MCF 10A (cell line): ENCODE results near the gene SDK1. TPM values are rescaled to one million over a fixed set of nuclear protein-coding genes. Genes with fewer than 3 reads are reported as not detected.

Source experiments
- BruUV-seq: library from RNA; stranded (reverse); fragments of 400-500 nt; replicated peaks from 2 replicates; lab custom pipeline; 2021; lab: Mats Ljungman, UMichigan
- CTCF ChIA-PET: fragments of 300-600 bp; sonication (Branson Sonifier 250); formaldehyde crosslinking; extraction: SDS; loops from one replicate; lab custom pipeline; 2021; ENCODE audit warnings: antibody characterized with exemption, inconsistent platforms; lab: Yijun Ruan, JAX
- POLR2A ChIA-PET: fragments of 300-600, 350-650 bp; sonication (Branson Sonifier 250); formaldehyde crosslinking; extraction: SDS; loops from one replicate; lab custom pipeline; 2020; ENCODE audit warnings: antibody characterized with exemption, inconsistent platforms; lab: Yijun Ruan, JAX
- DNase-seq: peaks from one replicate; pipeline ENCODE4 v3.0.0-alpha.2; 2018; ENCODE audit not compliant: unreplicated experiment
- H3K27ac Mint-ChIP-seq: one replicate; pipeline ENCODE4 v1.8.0; 2022; ENCODE audit warnings: mild to moderate bottlenecking, low read depth, mixed read lengths; ENCODE audit not compliant: unreplicated experiment
- H3K27me3 Mint-ChIP-seq: one replicate; pipeline ENCODE4 v1.8.0; 2022; ENCODE audit warnings: mixed read lengths; ENCODE audit not compliant: insufficient read depth, unreplicated experiment
- H3K36me3 Mint-ChIP-seq: one replicate; pipeline ENCODE4 v1.8.0; 2022; ENCODE audit warnings: mild to moderate bottlenecking, moderate library complexity, mixed read lengths; ENCODE audit not compliant: insufficient read depth, unreplicated experiment
- H3K4me1 Mint-ChIP-seq: one replicate; pipeline ENCODE4 v1.8.0; 2022; ENCODE audit warnings: mixed read lengths; ENCODE audit not compliant: insufficient read depth, unreplicated experiment
- H3K4me3 Mint-ChIP-seq: one replicate; pipeline ENCODE4 v1.8.0; 2022; ENCODE audit warnings: mild to moderate bottlenecking, moderate library complexity, mixed read lengths; ENCODE audit not compliant: unreplicated experiment
- H3K9me3 Mint-ChIP-seq: one replicate; pipeline ENCODE4 v1.8.0; 2022; ENCODE audit warnings: mixed read lengths; ENCODE audit not compliant: unreplicated experiment
- intact Hi-C: fragments of 100-400 bp; cut with micrococcal nuclease; formaldehyde crosslinking; loops from 2 replicates; pipeline ENCODE4 v1.14.1; 2022
- total RNA-seq: library from RNA; stranded (reverse); gene quantifications from 2 replicates; pipeline ENCODE4 v1.2.3, GENCODE V29; 2022
- TF ChIP-seq, protein P1 (sequence below): fragments of 200-600 bp; IDR thresholded peaks from one replicate; pipeline ENCODE4 v1.8.0; 2022; ENCODE audit warnings: antibody characterized with exemption, mild to moderate bottlenecking; ENCODE audit not compliant: unreplicated experiment

SDK1 gene
- total RNA-seq, 1 experiment from 2014 or later = 3.3 TPM

DNA sequence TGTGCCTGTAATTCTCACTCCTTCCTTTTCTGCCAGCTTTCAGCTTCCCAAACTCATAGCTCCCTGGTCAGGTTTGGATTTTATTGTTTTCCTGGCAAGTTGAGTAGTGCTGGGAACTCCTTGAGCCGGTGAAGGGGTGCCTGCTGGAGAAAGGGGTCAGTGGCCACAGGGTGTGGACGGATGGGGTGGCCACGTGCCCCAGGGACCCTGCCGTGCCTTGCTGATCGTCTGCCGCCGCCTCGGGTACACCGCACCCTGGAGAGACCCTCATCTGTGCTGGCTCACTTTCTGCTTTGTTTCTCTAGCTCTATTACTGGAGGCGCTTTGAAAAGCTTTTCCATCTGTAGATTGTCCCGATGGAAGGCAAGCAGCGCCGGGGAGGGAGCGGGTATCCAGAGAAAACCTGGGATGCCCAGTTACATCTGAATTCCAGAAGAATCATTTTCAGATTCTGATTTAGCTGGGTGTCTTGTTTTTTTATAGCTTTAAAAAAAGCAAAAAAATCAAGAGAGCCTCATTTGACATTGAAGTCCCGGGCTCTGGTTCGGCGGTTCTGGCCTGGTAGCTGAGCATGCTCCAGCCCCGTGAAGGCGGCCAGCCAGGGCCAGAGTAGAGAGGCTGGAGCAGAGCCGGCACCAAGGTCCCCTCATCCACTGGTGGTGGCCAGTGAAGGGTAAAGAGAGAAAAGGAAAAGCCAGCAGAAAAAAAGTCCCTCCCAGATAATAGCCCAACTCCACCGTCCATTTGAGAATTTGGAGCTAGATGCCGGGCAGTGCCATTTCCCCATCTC lies 870.1 kb downstream of the SDK1 start:
- H3K27ac Mint-ChIP-seq = no peak overlapping the region

DNA sequence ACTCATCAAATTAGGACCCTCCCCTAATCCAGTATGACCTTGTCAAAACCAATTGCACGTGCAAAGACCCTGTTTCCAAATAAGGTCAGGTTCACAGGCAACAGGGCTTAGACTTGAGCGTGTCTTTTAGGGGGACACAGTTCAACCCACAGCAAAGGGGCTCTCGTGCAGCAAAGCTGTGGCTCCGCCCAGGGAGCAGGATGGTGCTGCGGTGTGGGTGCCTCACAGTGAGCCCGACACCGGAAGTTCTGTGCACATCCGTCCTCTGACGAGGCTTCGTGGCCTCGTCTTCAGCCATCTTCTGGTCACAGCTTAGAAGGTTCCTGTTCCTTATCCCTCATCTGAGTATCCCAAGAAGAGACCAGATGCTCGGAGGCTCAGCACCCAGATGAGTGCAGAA lies 871.8 kb downstream of the SDK1 start:
- no peak overlapping the region for H3K4me3 Mint-ChIP-seq
- H3K4me1 Mint-ChIP-seq = peaks cover 8% of the 10 kb centered on the region
- no TSS peak for BruUV-seq
- no peaks in the 10 kb centered on the region for H3K9me3 Mint-ChIP-seq
- DNase-seq = no peak
- TF ChIP-seq, protein P1, sequence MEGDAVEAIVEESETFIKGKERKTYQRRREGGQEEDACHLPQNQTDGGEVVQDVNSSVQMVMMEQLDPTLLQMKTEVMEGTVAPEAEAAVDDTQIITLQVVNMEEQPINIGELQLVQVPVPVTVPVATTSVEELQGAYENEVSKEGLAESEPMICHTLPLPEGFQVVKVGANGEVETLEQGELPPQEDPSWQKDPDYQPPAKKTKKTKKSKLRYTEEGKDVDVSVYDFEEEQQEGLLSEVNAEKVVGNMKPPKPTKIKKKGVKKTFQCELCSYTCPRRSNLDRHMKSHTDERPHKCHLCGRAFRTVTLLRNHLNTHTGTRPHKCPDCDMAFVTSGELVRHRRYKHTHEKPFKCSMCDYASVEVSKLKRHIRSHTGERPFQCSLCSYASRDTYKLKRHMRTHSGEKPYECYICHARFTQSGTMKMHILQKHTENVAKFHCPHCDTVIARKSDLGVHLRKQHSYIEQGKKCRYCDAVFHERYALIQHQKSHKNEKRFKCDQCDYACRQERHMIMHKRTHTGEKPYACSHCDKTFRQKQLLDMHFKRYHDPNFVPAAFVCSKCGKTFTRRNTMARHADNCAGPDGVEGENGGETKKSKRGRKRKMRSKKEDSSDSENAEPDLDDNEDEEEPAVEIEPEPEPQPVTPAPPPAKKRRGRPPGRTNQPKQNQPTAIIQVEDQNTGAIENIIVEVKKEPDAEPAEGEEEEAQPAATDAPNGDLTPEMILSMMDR = no peak
- H3K27ac Mint-ChIP-seq = no peak overlapping the region
- no peaks in the 10 kb centered on the region for H3K36me3 Mint-ChIP-seq
- intact Hi-C loops = no loop called here
- ChIA-PET CTCF (no interaction called here), POLR2A (no interaction called here)
- peaks cover 30% of the 10 kb centered on the region for H3K27me3 Mint-ChIP-seq

More for the DNA sequence above, 870.1 kb downstream of the SDK1 start:
- ChIA-PET POLR2A (no interaction called here), CTCF (interaction anchor here (0.7 to 1.8 kb wide), 4 partner anchors 11 to 1275 kb away, joined by 3 to 6 read pairs (median 3); no protein-coding TSS in a partner anchor)
- H3K4me3 Mint-ChIP-seq = no peak overlapping the region
- no TSS peak for BruUV-seq
- no peak for DNase-seq
- H3K9me3 Mint-ChIP-seq = no peaks in the 10 kb centered on the region
- intact Hi-C loops = no loop called here
- no peaks in the 10 kb centered on the region for H3K36me3 Mint-ChIP-seq
- H3K27me3 Mint-ChIP-seq = peaks cover 30% of the 10 kb centered on the region
- TF ChIP-seq, protein P1 = no peak
- H3K4me1 Mint-ChIP-seq = peaks cover 8% of the 10 kb centered on the region

DNA sequence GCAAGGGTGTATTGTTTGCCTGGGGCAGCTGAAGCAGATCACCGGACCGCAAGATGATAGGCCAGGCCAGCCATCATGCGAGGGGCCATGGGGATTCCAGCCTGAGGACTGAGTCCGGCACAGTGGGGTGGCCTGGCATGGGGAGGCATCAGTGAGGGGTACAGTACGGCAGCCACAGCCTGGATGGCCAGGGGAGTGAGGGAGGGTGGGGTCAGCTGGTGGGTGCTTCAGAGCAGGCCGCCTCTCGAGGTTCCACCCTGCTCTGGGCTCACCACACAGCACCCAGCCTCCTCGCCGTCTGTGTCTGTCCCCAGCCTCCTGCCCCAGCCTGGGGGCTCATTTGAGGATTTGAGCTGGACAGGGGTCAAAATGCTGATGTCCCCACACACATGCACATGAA lies 872.6 kb downstream of the SDK1 start:
- CTCF ChIA-PET = interaction anchor here (0.6 kb wide), 1 partner anchor 9 kb away, joined by 3 read pairs; no protein-coding TSS in a partner anchor
- Mint-ChIP-seq H3K27me3 (peaks cover 30% of the 10 kb centered on the region), H3K4me1 (peaks cover 8% of the 10 kb centered on the region), H3K36me3 (no peaks in the 10 kb centered on the region), H3K27ac (no peak overlapping the region), H3K9me3 (no peaks in the 10 kb centered on the region), H3K4me3 (no peak overlapping the region)
- TF ChIP-seq, protein P1 = no peak
- no TSS peak for BruUV-seq
- intact Hi-C loops = no loop called here
- no peak for DNase-seq
- POLR2A ChIA-PET = no interaction called here

DNA sequence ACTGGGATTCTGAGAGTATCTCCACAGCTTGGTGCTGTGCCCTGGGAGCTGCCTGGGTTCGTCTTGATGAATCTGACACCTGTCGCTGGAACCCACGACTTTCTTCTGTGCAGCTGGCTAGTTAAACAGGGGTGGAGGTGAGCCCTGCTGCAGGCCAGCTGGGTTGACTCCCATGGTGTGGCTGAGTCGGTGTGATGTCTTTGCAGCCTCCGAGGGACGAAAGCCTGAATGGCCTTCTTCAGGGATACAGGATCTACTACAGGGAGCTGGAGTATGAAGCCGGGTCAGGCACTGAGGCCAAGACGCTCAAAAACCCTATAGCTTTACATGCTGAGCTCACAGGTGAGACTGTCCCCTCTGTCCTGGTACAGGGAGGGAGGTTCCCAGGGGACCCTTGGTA lies 873.0 kb downstream of the SDK1 start:
- DNase-seq = no peak
- H3K4me1 Mint-ChIP-seq = peaks cover 8% of the 10 kb centered on the region
- H3K9me3 Mint-ChIP-seq = no peaks in the 10 kb centered on the region
- no peak overlapping the region for H3K27ac Mint-ChIP-seq
- CTCF ChIA-PET = interaction anchor here (0.6 to 0.7 kb wide), 2 partner anchors 9 to 141 kb away, joined by 3 read pairs; no protein-coding TSS in a partner anchor
- TF ChIP-seq, protein P1 = no peak
- H3K27me3 Mint-ChIP-seq = peaks cover 30% of the 10 kb centered on the region
- BruUV-seq = no TSS peak
- intact Hi-C loops = no loop called here
- H3K36me3 Mint-ChIP-seq = no peaks in the 10 kb centered on the region
- POLR2A ChIA-PET = no interaction called here
- H3K4me3 Mint-ChIP-seq = no peak overlapping the region
